Stimulated activated CD8-positive, alpha-beta memory T cell treated with anti-CD3 and anti-CD28 coated beads, Interleukin-15, amount 100 ng/mL, for 1 hour (primary cell): Measurements from ENCODE around the gene ARG2.

Source experiments
- DNase-seq: peaks from one replicate; pipeline ENCODE4 v3.0.0-alpha.2; 2020; ENCODE audit warnings: low read depth

Gene ARG2

GRCh38 chr14:67683842-67684241, 64.1 kb downstream of the ARG2 start:
- DNase-seq, result no peak

- DNase-seq, result no peak
Measured at GRCh38 chr14:67690011-67690410, 70.3 kb downstream of the ARG2 start.

GRCh38 chr14:67694791-67695393, 75.2 kb downstream of the ARG2 start:
- peak; percentile 15 for DNase-seq

- peak; percentile 54 for DNase-seq
Measured at GRCh38 chr14:67695394-67695949, 75.8 kb downstream of the ARG2 start, which contains the start of gene RDH11. RDH11 (minus strand) TSS chr14:67695764; CDS start chr14:67695703, 61 bp downstream.

GRCh38 chr14:67697006-67697405, 77.3 kb downstream of the ARG2 start:
- no peak for DNase-seq

GRCh38 chr14:67698179-67698578, 78.5 kb downstream of the ARG2 start:
- DNase-seq, result no peak
